Liver (tissue), 9 donors: ENCODE data around the gene PRDM12. TPM values are rescaled to one million over a fixed set of nuclear protein-coding genes. Genes with fewer than 3 reads are reported as not detected.

Experiments used
- DNase-seq: peaks from one replicate; pipeline ENCODE4 v3.0.0-alpha.2; 2017; ENCODE audit warnings: low spot score
- H3K27ac ChIP-seq, 2 donors: one replicate each; pipeline ENCODE4 v1.7.0; 2013; ENCODE audit warnings: inconsistent platforms in 2 of 2, low read length in 2 of 2, control low read depth in 1 of 2, low read depth in 1 of 2, mild to moderate bottlenecking in 1 of 2
- H3K27me3 ChIP-seq, 4 donors: one replicate each; pipeline versions ENCODE4 v1.6.1 to v1.7.0; 2013; ENCODE audit warnings: low read length in 3 of 4, inconsistent platforms in 1 of 4, mild to moderate bottlenecking in 1 of 4, moderate library complexity in 1 of 4; ENCODE audit not compliant: control insufficient read depth in 4 of 4, insufficient read depth in 4 of 4
- H3K36me3 ChIP-seq, 4 donors: one replicate each; pipeline versions ENCODE4 v1.6.1 to v1.7.0; 2013; ENCODE audit warnings: low read length in 3 of 4, mild to moderate bottlenecking in 3 of 4, low read depth in 1 of 4, moderate library complexity in 1 of 4; ENCODE audit not compliant: control insufficient read depth in 4 of 4, insufficient read depth in 3 of 4
- H3K4me1 ChIP-seq, 4 donors: one replicate each; pipeline versions ENCODE4 v1.6.1 to v1.7.0; 2013; ENCODE audit warnings: low read length in 3 of 4, mild to moderate bottlenecking in 3 of 4, moderate library complexity in 1 of 4; ENCODE audit not compliant: control insufficient read depth in 4 of 4, insufficient read depth in 4 of 4
- H3K4me3 ChIP-seq, 3 donors: one replicate each; pipeline versions ENCODE4 v1.6.1 to v1.7.0; 2013; ENCODE audit warnings: low read length in 3 of 3, control low read depth in 1 of 3, low read depth in 1 of 3, mild to moderate bottlenecking in 1 of 3
- H3K9ac ChIP-seq, 2 donors: one replicate each; pipeline ENCODE4 v1.7.0; 2013; ENCODE audit warnings: low read length in 2 of 2, mild to moderate bottlenecking in 2 of 2, moderate library complexity in 2 of 2, control low read depth in 1 of 2, low read depth in 1 of 2
- H3K9me3 ChIP-seq, 4 donors: one replicate each; pipeline versions ENCODE4 v1.6.1 to v1.7.0; 2013; ENCODE audit warnings: low read length in 3 of 4; ENCODE audit not compliant: control insufficient read depth in 4 of 4
- ATF3 ChIP-seq: IDR thresholded peaks from 2 replicates; pipeline ENCODE4 v1.6.1; 2016; ENCODE audit warnings: antibody characterized with exemption
- CTCF ChIP-seq: fragments of 150-350 bp; IDR thresholded peaks from 2 replicates; pipeline ENCODE4 v1.5.1; 2017; ENCODE audit warnings: improper control_type of control experiment, low read depth, low read length; ENCODE audit not compliant: missing input control
- EGR1 ChIP-seq, 2 donors: IDR thresholded peaks; 2 replicates each; pipeline ENCODE4 v1.6.1; 2016 to 2018; ENCODE audit warnings: antibody characterized with exemption in 2 of 2, low read depth in 2 of 2
- FOXA1 ChIP-seq: IDR thresholded peaks from 2 replicates; pipeline ENCODE4 v1.6.1; 2016; ENCODE audit warnings: antibody characterized with exemption
- FOXA2 ChIP-seq: IDR thresholded peaks from 2 replicates; pipeline ENCODE4 v1.6.1; 2016; ENCODE audit warnings: antibody characterized with exemption
- HNF4A ChIP-seq, 2 donors: conservative IDR thresholded peaks; 2 replicates each; pipeline ENCODE4 v1.6.1; 2016; ENCODE audit warnings: antibody characterized with exemption in 2 of 2, mild to moderate bottlenecking in 2 of 2
- HNF4G ChIP-seq: IDR thresholded peaks from 2 replicates; pipeline ENCODE4 v1.6.1; 2016; ENCODE audit warnings: antibody characterized with exemption
- JUND ChIP-seq, 2 donors: IDR thresholded peaks; 2 replicates each; pipeline ENCODE4 v1.6.1; 2016; ENCODE audit warnings: antibody characterized with exemption in 2 of 2
- NR2F2 ChIP-seq: IDR thresholded peaks from 2 replicates; pipeline ENCODE4 v1.6.1; 2016; ENCODE audit warnings: antibody characterized with exemption
- REST ChIP-seq: IDR thresholded peaks from 2 replicates; pipeline ENCODE4 v1.6.1; 2016; ENCODE audit warnings: antibody characterized with exemption, mild to moderate bottlenecking
- SP1 ChIP-seq: IDR thresholded peaks from 2 replicates; pipeline ENCODE4 v1.6.1; 2018; ENCODE audit warnings: antibody characterized with exemption, mild to moderate bottlenecking
- YY1 ChIP-seq: IDR thresholded peaks from 2 replicates; pipeline ENCODE4 v1.6.1; 2016; ENCODE audit warnings: antibody characterized with exemption, mild to moderate bottlenecking
- ZBTB33 ChIP-seq: IDR thresholded peaks from 2 replicates; pipeline ENCODE4 v1.6.1; 2016; ENCODE audit warnings: antibody characterized with exemption
- WGBS: extraction: QIAGEN DNeasy Blood & Tissue Kit; methylation state at CpG from one replicate; pipeline ENCODE4 v1.1.7; 2013; 5-methylcytosine and 5-hydroxymethylcytosine counted together
- polyA plus RNA-seq, 2 donors: library from polyadenylated mRNA; stranded (reverse) in 1 of 2; unstranded in 1 of 2; fragments of 200-250 nt in 1 of 2; fragments of >200 nt in 1 of 2; fragmentation: Nextera tagmentation in 1 of 2; extraction: Ambion mirVana in 1 of 2; gene quantifications; one replicate each; pipeline versions ENCODE4 v1.2.1 to v1.2.3, GENCODE V29; 2013 to 2015
- total RNA-seq, 2 donors: library from RNA; depleted of rRNA; stranded (reverse); fragments of >200 nt; gene quantifications; one replicate each; pipeline ENCODE4 v1.2.3, GENCODE V29; 2014
- donor health status: healthy.
- donor health status: healthy.
- donor health status: healthy.
- donor health status: healthy.
- donor health status: healthy.

The PRDM12 gene
- total and polyA plus RNA-seq, 4 donors, result 0.02 TPM; not detected in 3

GRCh38 chr9:130634191-130634768, 30.1 kb upstream of the PRDM12 start:
- peaks cover 19 to 86% (median 48%) of the 10 kb centered on the region in 4 donors for H3K36me3 ChIP-seq
- no peak for TF ChIP-seq FOXA2
- no peak for TF ChIP-seq FOXA1
- TF ChIP-seq SP1, result no peak
- no peak for TF ChIP-seq NR2F2
- no peak for TF ChIP-seq JUND (IDR thresholded peaks at IDR 0.05)
- no peak for TF ChIP-seq ATF3
- TF ChIP-seq HNF4A (conservative IDR thresholded peaks at IDR 0.05), result no peak
- TF ChIP-seq YY1, result no peak
- no peaks in the 10 kb centered on the region for H3K9me3 ChIP-seq
- no peak overlapping the region for H3K4me3 ChIP-seq
- no peaks in the 10 kb centered on the region for H3K4me1 ChIP-seq
- H3K9ac ChIP-seq, result no peak overlapping the region
- no peaks in the 10 kb centered on the region for H3K27me3 ChIP-seq
- 96% methylated on average over 14 of the region's 14 CpGs for WGBS
- H3K27ac ChIP-seq, result no peak overlapping the region
- no peak for DNase-seq

- no peak for DNase-seq
- Histone ChIP-seq H3K9me3 (no peaks in the 10 kb centered on the region), H3K36me3 (peaks cover 19 to 82% (median 45%) of the 10 kb centered on the region in 4 donors), H3K4me1 (no peaks in the 10 kb centered on the region), H3K4me3 (no peak overlapping the region), H3K27me3 (no peaks in the 10 kb centered on the region), H3K9ac (no peak overlapping the region), H3K27ac (no peak overlapping the region)
- 91% methylated on average over 8 of the region's 8 CpGs for WGBS
- TF ChIP-seq ZBTB33 (no peak), FOXA1 (no peak), CTCF (no peak), REST (no peak), SP1 (no peak), NR2F2 (no peak), HNF4A (conservative IDR thresholded peaks at IDR 0.05) (no peak), HNF4G (no peak), ATF3 (no peak), EGR1 (IDR thresholded peaks at IDR 0.05; ENCODE audit: low read depth in 2 of 2) (no peak)
These were observed 29.6 kb upstream of the PRDM12 start for GRCh38 chr9:130634801-130635200.
